Neural progenitor cell (in vitro differentiated cells): ENCODE data around the gene IL17REL. TPM values are rescaled to one million over a fixed set of nuclear protein-coding genes. Genes with fewer than 3 reads are reported as not detected.

Experiments used
- DNase-seq: peaks from one replicate; pipeline ENCODE4 v3.0.0-alpha.2; 2016; ENCODE audit warnings: low spot score
- H2AFZ ChIP-seq: fragments of 200-600 bp; sonication (generic); replicated peaks from 2 replicates; pipeline ENCODE4 v1.6.1; 2016; ENCODE audit warnings: antibody characterized with exemption
- H3F3A ChIP-seq: fragments of 200-600 bp; sonication (generic); 2 replicates; pipeline ENCODE4 v1.6.1; 2016; ENCODE audit warnings: antibody characterized with exemption, low read depth
- H3K27ac ChIP-seq: fragments of 200-600 bp; sonication (generic); 2 replicates; pipeline ENCODE4 v1.5.1; 2016; ENCODE audit warnings: mild to moderate bottlenecking
- H3K27me3 ChIP-seq: fragments of 200-600 bp; sonication (generic); 2 replicates; pipeline ENCODE4 v1.6.1; 2016; ENCODE audit warnings: mild to moderate bottlenecking, moderate library complexity
- H3K36me3 ChIP-seq: fragments of 200-600 bp; sonication (generic); 2 replicates; pipeline ENCODE4 v1.5.1; 2016
- H3K4me1 ChIP-seq: fragments of 200-600 bp; sonication (generic); 2 replicates; pipeline ENCODE4 v1.6.1; 2016; ENCODE audit warnings: mixed run types
- H3K4me2 ChIP-seq: fragments of 200-600 bp; sonication (generic); 2 replicates; pipeline ENCODE4 v1.6.1; 2016
- H3K4me3 ChIP-seq: fragments of 200-600 bp; sonication (generic); 2 replicates; pipeline ENCODE4 v1.5.1; 2016
- H3K79me2 ChIP-seq: fragments of 200-600 bp; sonication (generic); 2 replicates; pipeline ENCODE4 v1.6.1; 2016; ENCODE audit warnings: low read depth
- H3K9ac ChIP-seq: fragments of 200-600 bp; sonication (generic); 2 replicates; pipeline ENCODE4 v1.6.1; 2016
- H3K9me3 ChIP-seq: fragments of 200-600 bp; sonication (generic); 2 replicates; pipeline ENCODE4 v1.5.1; 2016; ENCODE audit warnings: low read depth
- H4K20me1 ChIP-seq: fragments of 200-600 bp; sonication (generic); 2 replicates; pipeline ENCODE4 v1.6.1; 2016; ENCODE audit warnings: low read depth
- H3K27ac Mint-ChIP-seq: 3 replicates; pipeline ENCODE4 v1.8.0; 2021; ENCODE audit warnings: mixed read lengths
- H3K27me3 Mint-ChIP-seq: 2 replicates; pipeline ENCODE4 v1.8.0; 2022; ENCODE audit warnings: low read depth, mild to moderate bottlenecking, inconsistent platforms, moderate library complexity, mixed read lengths; ENCODE audit not compliant: insufficient read depth
- H3K36me3 Mint-ChIP-seq: 3 replicates; pipeline ENCODE4 v1.8.0; 2021; ENCODE audit warnings: mixed read lengths
- H3K4me1 Mint-ChIP-seq: 3 replicates; pipeline ENCODE4 v1.8.0; 2021; ENCODE audit warnings: mixed read lengths
- H3K4me3 Mint-ChIP-seq: 3 replicates; pipeline ENCODE4 v1.8.0; 2021; ENCODE audit warnings: mild to moderate bottlenecking, moderate library complexity, mixed read lengths
- H3K9me3 Mint-ChIP-seq: 3 replicates; pipeline ENCODE4 v1.8.0; 2020; ENCODE audit warnings: mixed read lengths
- CTCF ChIP-seq: fragments of 200-600 bp; sonication (generic); IDR thresholded peaks from 2 replicates; pipeline ENCODE4 v1.5.1; 2017; ENCODE audit warnings: antibody characterized with exemption, mild to moderate bottlenecking
- EZH2 ChIP-seq: fragments of 200-600 bp; sonication (generic); IDR thresholded peaks from 2 replicates; pipeline ENCODE4 v1.6.1; 2017; ENCODE audit warnings: antibody characterized with exemption, mild to moderate bottlenecking, moderate library complexity
- EZH2phosphoT487 ChIP-seq: fragments of 200-600 bp; sonication (generic); IDR thresholded peaks from 2 replicates; pipeline ENCODE4 v1.6.1; 2017; ENCODE audit warnings: antibody characterized with exemption
- total RNA-seq: library from RNA; depleted of rRNA; stranded (reverse); fragments of >200 nt; gene quantifications from 2 replicates; pipeline ENCODE4 v1.2.3, GENCODE V29; 2015; ENCODE audit warnings: low replicate concordance

Gene IL17REL
- total RNA-seq, 1 donor from 2014 or later, result not detected

GRCh38 chr22:49995041-49995360 lies 17.6 kb downstream of the IL17REL start:
- Histone ChIP-seq H3K4me3 (no peak overlapping the region), H3K4me2 (no peak overlapping the region), H3K36me3 (no peaks in the 10 kb centered on the region), H3K9ac (no peak overlapping the region), H3K79me2 (no peaks in the 10 kb centered on the region), H3K9me3 (no peaks in the 10 kb centered on the region), H3K27me3 (peaks cover 22% of the 10 kb centered on the region), H3K27ac (no peak overlapping the region), H4K20me1 (no peaks in the 10 kb centered on the region), H3F3A (peaks cover 6% of the 10 kb centered on the region), H3K4me1 (no peaks in the 10 kb centered on the region), H2AFZ (no peak overlapping the region)
- Mint-ChIP-seq H3K36me3 (no peaks in the 10 kb centered on the region), H3K4me1 (peaks cover 9% of the 10 kb centered on the region), H3K27ac (no peak overlapping the region), H3K9me3 (peaks cover 21% of the 10 kb centered on the region), H3K4me3 (no peak overlapping the region), H3K27me3 (peaks cover 13% of the 10 kb centered on the region)
- DNase-seq, result no peak
- TF ChIP-seq EZH2 (no peak), EZH2phosphoT487 (no peak), CTCF (no peak)

GRCh38 chr22:49994361-49995040 lies 18.1 kb downstream of the IL17REL start:
- H3K4me1 ChIP-seq, result no peaks in the 10 kb centered on the region
- peaks cover 18% of the 10 kb centered on the region for H3K27me3 ChIP-seq
- H2AFZ ChIP-seq, result no peak overlapping the region
- H3F3A ChIP-seq, result peaks cover 3% of the 10 kb centered on the region
- Mint-ChIP-seq H3K27ac (no peak overlapping the region), H3K4me3 (no peak overlapping the region), H3K4me1 (peaks cover 9% of the 10 kb centered on the region), H3K27me3 (peaks cover 13% of the 10 kb centered on the region), H3K9me3 (peaks cover 24% of the 10 kb centered on the region), H3K36me3 (no peaks in the 10 kb centered on the region)
- TF ChIP-seq EZH2phosphoT487, result no peak
- no peak for TF ChIP-seq EZH2
- TF ChIP-seq CTCF, result no peak
- no peak overlapping the region for H3K4me2 ChIP-seq
- no peaks in the 10 kb centered on the region for H3K36me3 ChIP-seq
- no peaks in the 10 kb centered on the region for H4K20me1 ChIP-seq
- no peak for DNase-seq
- no peak overlapping the region for H3K27ac ChIP-seq
- no peaks in the 10 kb centered on the region for H3K79me2 ChIP-seq
- H3K4me3 ChIP-seq, result no peak overlapping the region
- H3K9me3 ChIP-seq, result no peaks in the 10 kb centered on the region
- H3K9ac ChIP-seq, result no peak overlapping the region

- H3K27ac Mint-ChIP-seq, result no peak overlapping the region
- peaks cover 6% of the 10 kb centered on the region for H3K4me1 Mint-ChIP-seq
- no peak for TF ChIP-seq CTCF
- no peak for TF ChIP-seq EZH2
- TF ChIP-seq EZH2phosphoT487, result no peak
- H3K9ac ChIP-seq, result no peak overlapping the region
- H3K9me3 Mint-ChIP-seq, result peaks cover 29% of the 10 kb centered on the region
- no peaks in the 10 kb centered on the region for H3K36me3 ChIP-seq
- no peaks in the 10 kb centered on the region for H3K9me3 ChIP-seq
- H2AFZ ChIP-seq, result no peak overlapping the region
- H3K4me1 ChIP-seq, result no peaks in the 10 kb centered on the region
- no peak overlapping the region for H3K4me2 ChIP-seq
- no peaks in the 10 kb centered on the region for H3K36me3 Mint-ChIP-seq
- no peak for DNase-seq
- no peaks in the 10 kb centered on the region for H3K79me2 ChIP-seq
- no peak overlapping the region for H3K4me3 Mint-ChIP-seq
- H4K20me1 ChIP-seq, result no peaks in the 10 kb centered on the region
- H3K27ac ChIP-seq, result no peak overlapping the region
- no peak overlapping the region for H3K4me3 ChIP-seq
- no peaks in the 10 kb centered on the region for H3F3A ChIP-seq
- peaks cover 15% of the 10 kb centered on the region for H3K27me3 Mint-ChIP-seq
- peaks cover 13% of the 10 kb centered on the region for H3K27me3 ChIP-seq
These were observed 18.8 kb downstream of the IL17REL start for GRCh38 chr22:49993649-49994360.
